SU-DHL-6 (cell line): ENCODE data around the gene ZNF14.

ENCODE experiments used
- H2AFZ ChIP-seq: fragments of 200-600 bp; sonication (generic); 2 replicates; pipeline ENCODE4 v1.6.1; 2014; ENCODE audit warnings: low read depth, mild to moderate bottlenecking, moderate library complexity, mixed read lengths, antibody characterized with exemption, low read length; ENCODE audit not compliant: severe bottlenecking
- H3F3A ChIP-seq: fragments of 200-600 bp; shearing (Covaris generic); 2 replicates; pipeline ENCODE4 v1.6.0; 2016; ENCODE audit warnings: antibody characterized with exemption, mild to moderate bottlenecking; ENCODE audit not compliant: insufficient read depth
- H3K27ac ChIP-seq: fragments of 200-600 bp; sonication (generic); 2 replicates; pipeline ENCODE4 v1.5.1; 2016; ENCODE audit warnings: low read depth, mild to moderate bottlenecking, low read length, moderate library complexity, mixed read lengths
- H3K27me3 ChIP-seq: fragments of 200-600 bp; sonication (generic), shearing (Covaris generic); 2 replicates; pipeline ENCODE4 v1.6.0; 2014; ENCODE audit warnings: mild to moderate bottlenecking, low read length
- H3K36me3 ChIP-seq: fragments of 200-600 bp; sonication (generic); 2 replicates; pipeline ENCODE4 v1.6.1; 2014; ENCODE audit warnings: mild to moderate bottlenecking, low read length, mixed read lengths
- H3K4me2 ChIP-seq: fragments of 300-600, 200-600 bp; shearing (Covaris generic), sonication (generic); 2 replicates; pipeline ENCODE4 v1.6.0; 2014; ENCODE audit warnings: low read length, low read depth, mild to moderate bottlenecking; ENCODE audit not compliant: poor library complexity, severe bottlenecking
- H3K4me3 ChIP-seq: fragments of 200-600 bp; sonication (generic); 2 replicates; pipeline ENCODE4 v1.5.1; 2014; ENCODE audit warnings: antibody characterized with exemption, low read length, mild to moderate bottlenecking, mixed read lengths; ENCODE audit not compliant: insufficient read depth, poor library complexity, severe bottlenecking
- H3K79me2 ChIP-seq: fragments of 200-600 bp; sonication (generic); 2 replicates; pipeline ENCODE4 v1.6.1; 2014; ENCODE audit warnings: mild to moderate bottlenecking, low read length, moderate library complexity; ENCODE audit not compliant: insufficient read depth
- H3K9ac ChIP-seq: fragments of 200-600 bp; sonication (generic); 2 replicates; pipeline ENCODE4 v1.7.0; 2014; ENCODE audit warnings: mild to moderate bottlenecking, low read length
- H3K9me2 ChIP-seq: fragments of 200-600 bp; sonication (generic); replicated peaks from 2 replicates; pipeline ENCODE4 v1.6.1; 2014; ENCODE audit warnings: low read length; ENCODE audit not compliant: insufficient read depth
- H3K9me3 ChIP-seq: fragments of 200-600 bp; sonication (generic); 2 replicates; pipeline ENCODE4 v1.6.1; 2014; ENCODE audit warnings: low read length, mixed read lengths; ENCODE audit not compliant: insufficient read depth
- H4K20me1 ChIP-seq: fragments of 200-600 bp; sonication (generic); 2 replicates; pipeline ENCODE4 v1.6.1; 2014; ENCODE audit warnings: low read depth, mild to moderate bottlenecking, antibody characterized with exemption, low read length, moderate library complexity, mixed read lengths
- CTCF ChIP-seq: fragments of 200-600 bp; sonication (generic); IDR thresholded peaks from one replicate; pipeline ENCODE4 v1.5.1; 2017; ENCODE audit warnings: antibody characterized with exemption, mild to moderate bottlenecking, low read length, moderate library complexity; ENCODE audit not compliant: insufficient read depth, poor library complexity, severe bottlenecking
- EZH2phosphoT487 ChIP-seq: fragments of 200-600 bp; sonication (generic), shearing (Covaris generic); conservative IDR thresholded peaks from 2 replicates; pipeline ENCODE4 v1.6.1; 2018; ENCODE audit warnings: mild to moderate bottlenecking, antibody characterized with exemption, low read length, moderate library complexity, mixed read lengths

ZNF14 gene

GRCh38 chr19:19750842-19751790 lies 18.2 kb upstream of the ZNF14 start:
- H3K4me2 ChIP-seq: no peak overlapping the region
- no peak overlapping the region for H3K4me3 ChIP-seq
- no peaks in the 10 kb centered on the region for H3K79me2 ChIP-seq
- H3K27ac ChIP-seq: no peak overlapping the region
- H2AFZ ChIP-seq: no peak overlapping the region
- H3K9me3 ChIP-seq: no peaks in the 10 kb centered on the region
- H3K9ac ChIP-seq: no peak overlapping the region
- H3K36me3 ChIP-seq: no peaks in the 10 kb centered on the region
- no peaks in the 10 kb centered on the region for H4K20me1 ChIP-seq
- H3K27me3 ChIP-seq: no peaks in the 10 kb centered on the region
- no peaks in the 10 kb centered on the region for H3F3A ChIP-seq
- H3K9me2 ChIP-seq: no peaks in the 10 kb centered on the region
- TF ChIP-seq EZH2phosphoT487: no peak
- TF ChIP-seq CTCF: no peak

GRCh38 chr19:19749908-19750841 lies 17.3 kb upstream of the ZNF14 start:
- H3K27me3 ChIP-seq: no peaks in the 10 kb centered on the region
- no peak overlapping the region for H3K27ac ChIP-seq
- H3K4me2 ChIP-seq: no peak overlapping the region
- no peaks in the 10 kb centered on the region for H3K9me3 ChIP-seq
- H3K4me3 ChIP-seq: no peak overlapping the region
- H3K9me2 ChIP-seq: no peaks in the 10 kb centered on the region
- no peaks in the 10 kb centered on the region for H3K79me2 ChIP-seq
- H4K20me1 ChIP-seq: no peaks in the 10 kb centered on the region
- no peaks in the 10 kb centered on the region for H3K36me3 ChIP-seq
- H3F3A ChIP-seq: no peaks in the 10 kb centered on the region
- TF ChIP-seq CTCF (no peak), EZH2phosphoT487 (no peak)
- H2AFZ ChIP-seq: no peak overlapping the region
- no peak overlapping the region for H3K9ac ChIP-seq

DNA sequence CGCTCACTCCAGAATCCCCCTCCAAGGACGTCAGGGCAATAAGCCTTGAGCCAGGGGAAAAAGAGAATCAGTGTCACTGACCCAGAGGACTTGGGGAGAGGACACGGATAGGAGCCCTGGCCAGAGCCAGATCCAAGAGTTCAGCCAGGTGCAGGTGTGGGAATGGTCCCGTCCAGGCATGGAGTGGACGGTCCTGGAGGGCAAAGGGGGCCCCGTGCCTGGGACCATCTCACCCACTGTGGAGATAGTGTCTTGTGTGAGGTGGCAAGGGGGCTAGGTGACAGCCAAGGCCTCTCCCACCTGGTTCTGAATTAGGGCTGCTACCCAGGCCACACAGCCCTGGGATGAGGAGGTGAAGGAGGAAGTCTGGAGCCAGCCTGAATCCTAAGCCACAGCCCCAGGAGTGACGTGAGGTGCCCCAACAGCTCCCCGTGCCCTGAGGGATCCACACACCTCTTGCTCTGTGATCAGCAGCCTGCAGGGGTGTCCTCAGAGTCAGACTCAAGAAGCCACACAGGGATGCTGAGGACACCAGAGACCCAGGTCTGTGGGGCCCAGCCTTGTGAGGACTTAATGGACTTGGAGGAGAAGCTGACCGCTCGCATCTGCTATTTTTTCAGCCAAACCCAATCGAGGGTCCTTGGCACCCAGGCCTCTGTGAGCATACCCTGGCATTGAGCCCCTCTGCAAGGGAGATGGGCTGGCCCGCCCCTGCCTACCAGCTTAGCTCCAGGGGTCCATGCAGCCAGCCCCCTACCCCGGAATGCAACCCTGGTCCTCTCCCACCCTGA lies 16.4 kb upstream of the ZNF14 start:
- Histone ChIP-seq H3K79me2 (no peaks in the 10 kb centered on the region), H3K4me2 (no peak overlapping the region), H3K4me3 (no peak overlapping the region), H3K27me3 (no peaks in the 10 kb centered on the region), H2AFZ (no peak overlapping the region), H3K9ac (no peak overlapping the region), H3K9me3 (no peaks in the 10 kb centered on the region), H3K27ac (no peak overlapping the region), H3K36me3 (no peaks in the 10 kb centered on the region), H4K20me1 (no peaks in the 10 kb centered on the region), H3F3A (no peaks in the 10 kb centered on the region), H3K9me2 (no peaks in the 10 kb centered on the region)
- TF ChIP-seq EZH2phosphoT487 (no peak), CTCF (no peak)
